ENCODE data around the gene OSBPL3. TPM values are rescaled to one million over a fixed set of nuclear protein-coding genes. Genes with fewer than 3 reads are reported as not detected.

OSBPL3 gene
- total RNA-seq, 1 experiment from 2014 or later, result 8.6 TPM

DNA sequence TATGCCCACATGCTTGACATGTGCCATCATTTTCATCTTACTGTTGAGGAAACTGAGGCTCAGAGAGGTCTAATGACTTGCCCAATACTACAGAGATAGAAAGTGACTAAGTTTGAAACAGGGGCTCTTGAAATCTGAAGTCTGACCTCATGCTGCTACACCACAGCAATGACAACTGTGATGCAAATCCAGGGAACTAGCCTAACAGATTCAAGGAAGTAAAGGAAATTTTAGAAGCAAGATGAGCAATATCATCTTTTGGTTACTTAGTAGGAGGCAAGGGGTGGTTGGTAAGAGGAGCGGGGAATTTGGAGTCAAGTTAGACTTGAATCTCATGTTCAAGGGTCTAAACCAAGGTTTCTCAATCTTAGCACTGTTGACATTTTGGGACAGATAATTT is 26.3 kb upstream of the OSBPL3 start:
- Histone ChIP-seq H3T11ph (ENCODE audit: low read length) (no peak overlapping the region), H4K8ac (replicated peaks; ENCODE audit: insufficient read length, low read depth, low read length) (no peak overlapping the region), H2BK12ac (ENCODE audit: insufficient read length, low read depth, low read length) (no peak overlapping the region), H4K5ac (ENCODE audit: insufficient read length, low read depth, low read length) (no peak overlapping the region), H3K27me3 (ENCODE audit: insufficient read depth, low read length) (no peaks in the 10 kb centered on the region), H3K4me1 (ENCODE audit: insufficient read depth, low read length) (peaks cover 7% of the 10 kb centered on the region; the same call in 1 of the 2 replicates), H4K20me1 (ENCODE audit: control insufficient read depth, insufficient read depth, insufficient read length) (no peaks in the 10 kb centered on the region), H3K79me1 (ENCODE audit: insufficient read depth, low read depth, low read length, poor library complexity, severe bottlenecking) (no peaks in the 10 kb centered on the region), H2BK5ac (ENCODE audit: insufficient read length, low read length) (no peak overlapping the region), H3K18ac (ENCODE audit: insufficient read length, low read depth, low read length) (no peak overlapping the region), H4K91ac (ENCODE audit: insufficient read length, low read depth, low read length) (no peak overlapping the region), H2BK20ac (ENCODE audit: low read depth, low read length, poor library complexity, severe bottlenecking) (no peak overlapping the region), H3K79me2 (ENCODE audit: insufficient read depth, low read length) (no peaks in the 10 kb centered on the region), H3K27ac (ENCODE audit: insufficient read length, low read depth, low read length) (no peak overlapping the region), H2BK15ac (ENCODE audit: low read depth, low read length) (no peak overlapping the region), H3K14ac (ENCODE audit: insufficient read depth, low read length) (no peak overlapping the region), H3K23ac (ENCODE audit: insufficient read length, low read depth, low read length) (no peak overlapping the region), H3K9me3 (ENCODE audit: control insufficient read depth, low read depth, low read length) (no peaks in the 10 kb centered on the region), H3K56ac (ENCODE audit: insufficient read length, low read depth, low read length) (no peak overlapping the region), H3K23me2 (ENCODE audit: insufficient read length, low read depth, low read length, poor library complexity, severe bottlenecking) (no peaks in the 10 kb centered on the region), H2AFZ (ENCODE audit: low read length) (no peak overlapping the region), H2BK120ac (ENCODE audit: low read depth, low read length, poor library complexity, severe bottlenecking) (no peak overlapping the region), H3K4me2 (ENCODE audit: insufficient read depth, insufficient read length, low read length) (no peak overlapping the region), H2AK5ac (ENCODE audit: insufficient read length, low read length) (no peak overlapping the region), H3K4ac (ENCODE audit: low read depth, low read length) (no peak overlapping the region), H3K9ac (ENCODE audit: extremely low read depth, insufficient read length, low read length) (no peak overlapping the region)
- DNase-seq, result no peak
- Mint-ChIP-seq H3K9me3 (peaks cover 0 to 5% of the 10 kb centered on the region in 2 experiments; a peak in 2 of 5 replicates), H3K4me1 (peaks cover 15 to 16% of the 10 kb centered on the region in 2 experiments), H3K27ac (no peak overlapping the region), H3K27me3 (ENCODE audit: low read depth) (no peaks in the 10 kb centered on the region), H3K4me3 (no peak overlapping the region), H3K36me3 (ENCODE audit: insufficient read depth in 1 of 3, low read depth in 3 of 3) (peaks cover 0 to 6% (median 0%) of the 10 kb centered on the region in 3 experiments; a peak in 2 of 7 replicates)
- no CpG with 5 or more reads among the region's 1 CpG for WGBS (ENCODE audit: extremely low coverage, insufficient read length, low lambda C conversion rate)
- TF ChIP-seq, protein P1, sequence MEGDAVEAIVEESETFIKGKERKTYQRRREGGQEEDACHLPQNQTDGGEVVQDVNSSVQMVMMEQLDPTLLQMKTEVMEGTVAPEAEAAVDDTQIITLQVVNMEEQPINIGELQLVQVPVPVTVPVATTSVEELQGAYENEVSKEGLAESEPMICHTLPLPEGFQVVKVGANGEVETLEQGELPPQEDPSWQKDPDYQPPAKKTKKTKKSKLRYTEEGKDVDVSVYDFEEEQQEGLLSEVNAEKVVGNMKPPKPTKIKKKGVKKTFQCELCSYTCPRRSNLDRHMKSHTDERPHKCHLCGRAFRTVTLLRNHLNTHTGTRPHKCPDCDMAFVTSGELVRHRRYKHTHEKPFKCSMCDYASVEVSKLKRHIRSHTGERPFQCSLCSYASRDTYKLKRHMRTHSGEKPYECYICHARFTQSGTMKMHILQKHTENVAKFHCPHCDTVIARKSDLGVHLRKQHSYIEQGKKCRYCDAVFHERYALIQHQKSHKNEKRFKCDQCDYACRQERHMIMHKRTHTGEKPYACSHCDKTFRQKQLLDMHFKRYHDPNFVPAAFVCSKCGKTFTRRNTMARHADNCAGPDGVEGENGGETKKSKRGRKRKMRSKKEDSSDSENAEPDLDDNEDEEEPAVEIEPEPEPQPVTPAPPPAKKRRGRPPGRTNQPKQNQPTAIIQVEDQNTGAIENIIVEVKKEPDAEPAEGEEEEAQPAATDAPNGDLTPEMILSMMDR (conservative IDR thresholded peaks at IDR 0.05), result no peak

Measured in H9 (cell line).